ENCODE data around the gene RPS10. TPM values are rescaled to one million over a fixed set of nuclear protein-coding genes. Genes with fewer than 3 reads are reported as not detected.
A peak's percentile ranks its signal among the peaks of the same experiment; 100 is the strongest.

Gene RPS10
- polyA plus RNA-seq, 1 experiment: 2,426 TPM

DNA sequence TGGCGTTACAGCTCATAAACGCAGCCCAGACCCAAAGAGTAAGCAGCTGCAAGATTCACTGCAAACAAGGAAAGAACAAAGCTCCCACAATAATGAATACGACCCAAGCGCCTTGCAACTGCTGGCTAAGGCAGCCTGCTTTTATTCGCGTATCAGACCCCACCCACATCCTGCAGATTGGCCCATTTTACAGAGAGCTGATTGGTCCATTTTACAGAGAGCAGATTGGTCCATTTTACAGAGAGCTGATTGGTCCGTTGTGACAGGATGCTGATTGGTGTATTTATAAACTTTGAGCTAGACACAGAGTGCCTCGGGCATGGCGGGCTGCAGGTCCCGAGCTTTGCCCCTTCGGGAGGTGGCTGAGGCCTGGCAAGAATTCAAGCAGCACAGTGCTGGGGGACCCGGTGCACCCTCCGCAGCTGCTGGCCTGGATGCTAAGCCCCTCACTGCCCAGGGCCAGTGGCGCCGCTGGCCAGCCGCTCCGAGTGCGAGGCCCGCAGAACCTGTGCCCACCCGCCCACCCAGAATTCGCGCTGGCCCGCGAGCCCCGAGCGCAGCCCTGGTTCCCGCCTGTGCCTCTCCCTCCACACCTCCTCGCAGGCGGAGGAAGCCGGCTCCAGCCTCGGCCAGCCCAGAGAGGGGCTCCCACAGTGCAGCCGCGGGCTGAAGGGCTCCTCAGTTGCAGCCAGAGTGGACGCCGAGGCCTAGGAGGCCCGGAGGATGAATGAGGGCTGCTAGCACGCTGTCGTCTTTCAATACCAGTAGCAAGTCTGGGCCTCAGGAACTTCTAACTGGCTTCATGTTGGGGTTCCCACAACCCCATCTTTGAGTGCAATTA, 11.2 kb upstream of the RPS10 start:
- Histone ChIP-seq H3K27me3 (ENCODE audit: control insufficient read depth, insufficient read depth, low read length) (no peaks in the 10 kb centered on the region), H3K27ac (ENCODE audit: low read depth, low read length) (no peak overlapping the region), H3K9me3 (ENCODE audit: control insufficient read depth, insufficient read depth, low read length) (peaks cover 10% of the 10 kb centered on the region), H3K4me3 (ENCODE audit: low read depth, low read length) (no peak overlapping the region)
- DNase-seq (ENCODE audit: low read depth, low spot score): no peak
- POLR2A ChIA-PET: no interaction called here
- CTCF ChIA-PET: no interaction called here
- TF ChIP-seq, protein P1, sequence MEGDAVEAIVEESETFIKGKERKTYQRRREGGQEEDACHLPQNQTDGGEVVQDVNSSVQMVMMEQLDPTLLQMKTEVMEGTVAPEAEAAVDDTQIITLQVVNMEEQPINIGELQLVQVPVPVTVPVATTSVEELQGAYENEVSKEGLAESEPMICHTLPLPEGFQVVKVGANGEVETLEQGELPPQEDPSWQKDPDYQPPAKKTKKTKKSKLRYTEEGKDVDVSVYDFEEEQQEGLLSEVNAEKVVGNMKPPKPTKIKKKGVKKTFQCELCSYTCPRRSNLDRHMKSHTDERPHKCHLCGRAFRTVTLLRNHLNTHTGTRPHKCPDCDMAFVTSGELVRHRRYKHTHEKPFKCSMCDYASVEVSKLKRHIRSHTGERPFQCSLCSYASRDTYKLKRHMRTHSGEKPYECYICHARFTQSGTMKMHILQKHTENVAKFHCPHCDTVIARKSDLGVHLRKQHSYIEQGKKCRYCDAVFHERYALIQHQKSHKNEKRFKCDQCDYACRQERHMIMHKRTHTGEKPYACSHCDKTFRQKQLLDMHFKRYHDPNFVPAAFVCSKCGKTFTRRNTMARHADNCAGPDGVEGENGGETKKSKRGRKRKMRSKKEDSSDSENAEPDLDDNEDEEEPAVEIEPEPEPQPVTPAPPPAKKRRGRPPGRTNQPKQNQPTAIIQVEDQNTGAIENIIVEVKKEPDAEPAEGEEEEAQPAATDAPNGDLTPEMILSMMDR (IDR thresholded peaks at IDR 0.05; ENCODE audit: low read depth, low read length): no peak

DNA sequence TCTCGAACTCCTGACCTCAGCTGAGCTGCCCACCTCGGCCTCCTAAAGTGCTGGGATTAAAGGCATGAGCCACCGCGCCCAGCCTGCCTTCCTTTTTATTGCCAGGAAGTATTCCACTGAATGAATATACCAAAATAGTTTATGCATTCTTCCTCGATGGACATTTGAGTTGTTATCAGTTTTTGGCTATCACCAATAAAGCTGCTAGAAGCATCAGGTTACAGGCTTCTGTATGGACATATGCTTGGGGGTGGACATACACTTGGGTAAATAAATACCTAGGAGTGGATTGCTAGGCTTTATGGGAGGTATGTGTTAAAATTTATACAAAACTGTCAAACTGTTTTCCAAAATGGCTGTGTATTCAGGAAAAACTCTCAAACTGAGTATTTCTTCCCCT, 10.0 kb upstream of the RPS10 start:
- no peak for DNase-seq (ENCODE audit: low read depth, low spot score)
- CTCF ChIA-PET: no interaction called here
- Histone ChIP-seq H3K27me3 (ENCODE audit: control insufficient read depth, insufficient read depth, low read length) (no peaks in the 10 kb centered on the region), H3K27ac (ENCODE audit: low read depth, low read length) (no peak overlapping the region), H3K4me3 (ENCODE audit: low read depth, low read length) (no peak overlapping the region), H3K9me3 (ENCODE audit: control insufficient read depth, insufficient read depth, low read length) (peaks cover 13% of the 10 kb centered on the region)
- TF ChIP-seq, protein P1 (IDR thresholded peaks at IDR 0.05; ENCODE audit: low read depth, low read length): no peak
- POLR2A ChIA-PET: no interaction called here

DNA sequence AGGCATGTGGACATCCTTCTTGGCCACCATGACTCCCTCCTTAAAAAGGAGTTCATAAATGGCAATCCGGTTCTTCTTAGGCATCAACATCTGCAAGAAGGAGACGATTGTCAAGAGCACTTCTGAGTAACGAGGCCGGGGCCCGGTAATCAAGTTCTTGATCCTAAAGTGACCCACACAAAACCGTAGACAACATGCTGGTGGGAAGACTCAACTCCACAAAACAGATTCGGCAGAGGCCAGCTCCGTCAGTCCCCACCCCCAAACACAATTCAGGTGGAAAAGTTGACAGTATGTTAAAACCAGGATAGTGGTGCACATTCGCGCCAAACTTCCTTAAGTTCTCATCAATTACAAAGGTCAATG, 754 bp downstream of the RPS10 start:
- POLR2A ChIA-PET: interaction anchor here (0.6 to 1.8 kb wide), 5 partner anchors 10 to 229 kb away, joined by 4 to 30 read pairs (median 7); partner anchors contain the start of gene SMIM29
- H3K27me3 ChIP-seq (ENCODE audit: control insufficient read depth, insufficient read depth, low read length): no peaks in the 10 kb centered on the region
- no peaks in the 10 kb centered on the region; the same call in 1 of the 2 replicates for H3K9me3 ChIP-seq (ENCODE audit: control insufficient read depth, insufficient read depth, low read length)
- CTCF ChIA-PET: interaction anchor here (1.8 to 1.9 kb wide), 2 partner anchors 184 to 229 kb away, joined by 6 to 11 read pairs; no protein-coding TSS in a partner anchor
- H3K4me3 ChIP-seq (ENCODE audit: low read depth, low read length): peak overlapping the region; percentile 99
- H3K27ac ChIP-seq (ENCODE audit: low read depth, low read length): peak overlapping the region; percentile 65
- TF ChIP-seq, protein P1 (IDR thresholded peaks at IDR 0.05; ENCODE audit: low read depth, low read length): no peak
- no peak for DNase-seq (ENCODE audit: low read depth, low spot score)

- Histone ChIP-seq H3K9me3 (ENCODE audit: control insufficient read depth, insufficient read depth, low read length) (no peaks in the 10 kb centered on the region; the same call in 1 of the 2 replicates), H3K27ac (ENCODE audit: low read depth, low read length) (no peak overlapping the region), H3K27me3 (ENCODE audit: control insufficient read depth, insufficient read depth, low read length) (no peaks in the 10 kb centered on the region), H3K4me3 (ENCODE audit: low read depth, low read length) (peak overlapping the region; percentile 99)
- DNase-seq (ENCODE audit: low read depth, low spot score): no peak
- POLR2A ChIA-PET: interaction anchor here (0.6 to 0.7 kb wide), 2 partner anchors 23 to 230 kb away, joined by 4 to 7 read pairs; no protein-coding TSS in a partner anchor
- TF ChIP-seq, protein P1 (IDR thresholded peaks at IDR 0.05; ENCODE audit: low read depth, low read length): no peak
- CTCF ChIA-PET: interaction anchor here (1.1 to 1.9 kb wide), 4 partner anchors 9 to 228 kb away, joined by 5 to 11 read pairs (median 6); no protein-coding TSS in a partner anchor
These were observed 1.4 kb downstream of the RPS10 start for GRCh38 chr6:34424200-34425131.
